GM12801 (cell line): Measurements from ENCODE around the gene MTIF3.

Experiments used
- TF ChIP-seq, protein P1 (sequence below): IDR thresholded peaks from one replicate; pipeline ENCODE4 v1.5.1; 2011; ENCODE audit warnings: control low read depth; ENCODE audit not compliant: insufficient read length; ENCODE audit errors: extremely low read depth

The MTIF3 gene

DNA sequence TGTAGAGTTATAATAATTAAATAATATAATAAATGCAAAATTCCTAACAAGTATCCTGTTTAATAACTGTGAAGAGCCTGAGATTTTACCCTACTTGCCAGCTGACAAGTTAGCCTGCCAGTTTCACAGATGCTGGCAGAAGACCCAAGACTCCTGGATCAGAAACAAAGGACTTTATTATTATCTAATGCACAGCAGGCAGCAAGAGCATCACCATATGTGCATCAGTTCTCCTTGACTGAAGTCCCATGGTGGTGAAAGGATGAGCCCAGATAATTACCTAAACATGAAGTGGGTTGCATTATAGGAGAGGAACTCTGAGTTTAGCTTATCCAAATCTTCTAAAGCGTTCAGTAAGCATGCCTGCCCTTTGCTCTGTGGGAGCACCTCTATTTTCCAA lies 39.1 kb upstream of the MTIF3 start:
- TF ChIP-seq, protein P1, sequence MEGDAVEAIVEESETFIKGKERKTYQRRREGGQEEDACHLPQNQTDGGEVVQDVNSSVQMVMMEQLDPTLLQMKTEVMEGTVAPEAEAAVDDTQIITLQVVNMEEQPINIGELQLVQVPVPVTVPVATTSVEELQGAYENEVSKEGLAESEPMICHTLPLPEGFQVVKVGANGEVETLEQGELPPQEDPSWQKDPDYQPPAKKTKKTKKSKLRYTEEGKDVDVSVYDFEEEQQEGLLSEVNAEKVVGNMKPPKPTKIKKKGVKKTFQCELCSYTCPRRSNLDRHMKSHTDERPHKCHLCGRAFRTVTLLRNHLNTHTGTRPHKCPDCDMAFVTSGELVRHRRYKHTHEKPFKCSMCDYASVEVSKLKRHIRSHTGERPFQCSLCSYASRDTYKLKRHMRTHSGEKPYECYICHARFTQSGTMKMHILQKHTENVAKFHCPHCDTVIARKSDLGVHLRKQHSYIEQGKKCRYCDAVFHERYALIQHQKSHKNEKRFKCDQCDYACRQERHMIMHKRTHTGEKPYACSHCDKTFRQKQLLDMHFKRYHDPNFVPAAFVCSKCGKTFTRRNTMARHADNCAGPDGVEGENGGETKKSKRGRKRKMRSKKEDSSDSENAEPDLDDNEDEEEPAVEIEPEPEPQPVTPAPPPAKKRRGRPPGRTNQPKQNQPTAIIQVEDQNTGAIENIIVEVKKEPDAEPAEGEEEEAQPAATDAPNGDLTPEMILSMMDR, result no peak

DNA sequence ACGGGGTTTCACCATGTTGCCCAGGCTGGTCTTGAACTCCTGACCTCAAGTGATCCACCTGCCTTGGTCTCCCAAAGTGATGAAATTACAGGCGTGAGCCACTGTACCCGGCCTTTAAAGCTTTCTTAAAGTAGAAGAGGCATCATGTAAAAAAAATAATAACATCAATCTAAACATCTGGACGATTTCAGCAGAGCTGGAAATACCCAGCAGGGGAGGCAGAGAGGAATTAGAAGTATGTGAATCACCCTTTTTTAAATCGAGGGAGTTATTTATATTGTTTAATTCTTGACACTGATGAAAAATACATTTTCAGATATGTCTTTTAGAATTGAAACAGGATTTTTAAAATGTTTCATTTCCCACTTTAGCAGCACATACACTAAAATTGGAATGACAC lies 37.4 kb upstream of the MTIF3 start:
- TF ChIP-seq, protein P1, result no peak

DNA sequence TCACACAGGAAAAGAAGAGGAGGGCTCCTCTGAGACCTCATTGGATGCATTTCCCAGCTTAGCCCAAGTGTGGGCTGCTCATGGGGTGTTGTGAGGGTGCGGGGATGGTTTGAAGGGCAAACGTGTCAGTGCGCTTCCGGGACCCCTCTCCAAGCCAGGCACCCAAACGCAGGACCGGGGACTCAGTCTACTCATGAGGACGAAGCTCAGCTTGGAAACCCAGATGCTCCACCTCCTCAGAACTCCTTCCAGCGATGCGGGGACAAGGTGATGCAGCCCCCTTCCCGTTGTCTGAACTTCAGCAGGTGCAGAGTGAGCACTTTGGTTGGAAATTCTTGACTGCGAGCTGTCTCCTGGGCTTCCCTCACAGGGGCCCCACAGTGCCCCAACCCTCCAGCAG lies 33.1 kb upstream of the MTIF3 start:
- TF ChIP-seq, protein P1, result no peak

DNA sequence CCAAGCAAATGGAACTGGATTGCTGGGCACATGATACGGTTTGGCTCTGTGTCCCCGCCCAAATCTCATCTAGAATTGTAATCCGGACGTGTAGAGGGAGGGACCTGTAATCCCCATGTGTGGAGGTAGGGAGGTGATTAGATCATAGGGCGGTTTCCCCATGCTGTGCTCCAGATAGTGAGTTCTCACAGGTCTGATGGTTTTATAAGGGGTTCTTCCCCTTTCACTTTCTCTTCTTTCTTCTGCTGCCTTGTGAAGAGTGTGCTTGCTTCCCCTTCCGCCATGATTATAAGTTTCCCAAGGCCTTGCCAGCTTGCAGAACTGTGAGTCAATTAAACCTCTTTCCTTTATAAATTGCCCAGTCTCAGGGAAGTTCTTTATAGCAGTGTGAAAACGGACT lies 32.6 kb upstream of the MTIF3 start:
- TF ChIP-seq, protein P1, result no peak

DNA sequence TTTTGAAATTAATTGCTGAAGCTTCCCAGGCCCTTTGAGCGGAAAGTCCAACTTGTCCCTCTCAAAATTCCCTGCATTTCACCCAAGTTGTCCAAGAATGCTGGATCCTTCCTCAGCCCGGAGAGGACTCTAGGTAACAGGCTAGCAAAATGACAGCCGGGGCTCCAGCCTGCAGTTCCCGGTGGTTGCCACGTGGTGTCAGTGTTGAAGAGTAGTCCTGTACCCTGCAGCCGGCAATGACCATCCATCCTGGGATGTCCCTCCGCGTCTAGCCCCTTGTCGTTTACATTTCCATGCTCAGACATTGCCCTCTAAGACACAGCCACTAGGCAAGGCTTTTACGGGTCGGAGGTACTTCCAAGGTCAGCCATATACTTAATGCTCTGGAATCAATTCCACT lies 31.4 kb upstream of the MTIF3 start:
- TF ChIP-seq, protein P1, result no peak

DNA sequence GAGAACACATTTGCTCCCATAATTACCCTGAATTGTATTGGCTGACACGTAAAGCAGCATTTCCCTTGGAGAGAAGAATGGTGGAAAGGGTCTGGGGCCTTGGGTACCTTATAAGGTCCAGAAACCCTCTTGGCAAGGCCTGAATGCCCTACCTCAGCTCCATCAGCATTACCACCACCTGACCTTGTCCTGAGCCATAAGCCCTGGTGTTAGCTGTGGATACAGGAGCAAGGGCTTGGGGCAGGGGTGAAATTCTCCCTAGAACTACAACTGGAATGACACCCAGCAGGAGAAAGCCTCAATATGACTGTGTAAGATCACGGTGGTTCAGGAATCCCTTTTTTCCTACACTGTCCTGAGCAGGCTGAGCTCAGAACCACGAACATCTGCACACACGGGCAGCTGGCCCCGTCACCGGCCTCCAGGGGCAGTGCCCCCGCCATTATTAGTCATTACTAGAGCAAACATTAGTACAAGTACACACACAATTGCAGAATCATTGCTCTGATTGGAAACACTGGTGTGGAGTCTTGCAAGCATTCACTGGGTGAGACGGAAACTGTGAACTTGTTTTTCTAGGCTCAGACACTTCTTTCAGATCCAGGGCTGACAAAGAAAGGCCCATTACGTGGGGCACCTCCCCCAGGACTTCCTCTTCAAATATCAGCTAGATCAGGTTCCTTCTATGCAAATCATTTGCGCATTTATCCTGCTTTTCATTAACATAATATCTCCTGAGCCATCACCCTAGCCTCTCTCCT lies 26.8 kb upstream of the MTIF3 start:
- TF ChIP-seq, protein P1, result no peak

DNA sequence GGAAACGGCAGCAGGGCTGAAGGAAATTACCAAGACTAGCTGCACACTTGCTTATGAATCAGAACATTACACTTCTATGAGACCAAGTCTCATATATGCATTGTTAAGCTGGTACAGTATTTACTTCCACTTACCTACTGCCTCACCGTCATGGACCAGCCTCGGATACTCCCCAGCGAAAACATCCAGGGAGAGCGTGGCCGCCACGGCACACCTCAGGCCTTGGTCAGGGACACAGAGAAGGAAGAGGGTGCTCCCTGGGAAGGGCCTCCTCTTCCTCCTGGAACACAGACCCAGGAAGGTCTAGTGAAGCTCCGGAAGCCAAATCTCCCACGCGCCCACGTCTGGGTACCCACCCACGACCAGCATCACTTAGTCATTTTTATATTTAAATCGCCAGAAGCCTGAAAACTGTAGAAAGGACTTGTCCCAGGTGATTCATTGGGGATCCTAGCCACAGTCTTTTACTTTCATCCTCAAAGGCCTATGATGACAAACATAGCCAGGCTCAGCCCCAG lies 24.4 kb upstream of the MTIF3 start:
- TF ChIP-seq, protein P1, result no peak
